Nephron (organoid): ENCODE results near the gene SECISBP2L.
A peak's percentile ranks its signal among the peaks of the same experiment; 100 is the strongest.

Source experiments
- H3K27ac Mint-ChIP-seq, 3 experiments: 2 replicates each; pipeline ENCODE4 v1.8.0; 2020; ENCODE audit warnings: mixed read lengths in 3 of 3, mild to moderate bottlenecking in 2 of 3, moderate library complexity in 1 of 3
- H3K27me3 Mint-ChIP-seq: 2 replicates; pipeline ENCODE4 v1.8.0; 2021; ENCODE audit warnings: low read depth, mild to moderate bottlenecking, moderate library complexity, mixed read lengths
- H3K36me3 Mint-ChIP-seq: 2 replicates; pipeline ENCODE4 v1.8.0; 2020; ENCODE audit warnings: low read depth, mixed read lengths
- H3K4me1 Mint-ChIP-seq: 2 replicates; pipeline ENCODE4 v1.8.0; 2020; ENCODE audit warnings: mixed read lengths
- H3K4me3 Mint-ChIP-seq, 3 experiments: 2 replicates each; pipeline ENCODE4 v1.8.0; 2020; ENCODE audit warnings: mild to moderate bottlenecking in 3 of 3, mixed read lengths in 3 of 3, moderate library complexity in 2 of 3
- H3K9me3 Mint-ChIP-seq: 2 replicates; pipeline ENCODE4 v1.8.0; 2020; ENCODE audit warnings: mixed read lengths
- CTCF ChIP-seq, 3 experiments: fragments of 200-600 bp; sonication (generic); IDR thresholded peaks; one replicate each; pipeline ENCODE4 v1.5.0; 2021; ENCODE audit warnings: antibody characterized with exemption in 3 of 3; ENCODE audit not compliant: unreplicated experiment in 3 of 3

SECISBP2L gene

DNA sequence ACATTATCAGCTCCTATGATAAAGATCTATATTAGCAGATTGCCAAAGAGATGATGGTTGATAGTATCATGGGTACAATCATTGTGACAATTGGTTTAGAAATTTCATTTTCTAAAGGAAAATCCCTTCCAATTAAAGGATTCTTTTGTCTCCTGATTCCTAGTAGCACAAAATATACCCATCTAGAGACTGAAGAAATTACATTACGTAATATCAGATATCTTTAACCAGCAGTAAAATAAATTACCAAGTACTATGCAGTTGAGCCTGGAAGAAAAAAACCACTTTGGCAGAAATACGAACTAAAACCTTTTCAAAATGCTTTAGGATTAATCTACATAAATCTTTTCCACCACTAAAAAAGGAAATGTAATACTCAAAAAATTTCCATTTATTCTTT, 46.9 kb downstream of the SECISBP2L start:
- no peaks in the 10 kb centered on the region for H3K27me3 Mint-ChIP-seq
- peaks cover 14% of the 10 kb centered on the region for H3K4me1 Mint-ChIP-seq
- no peak overlapping the region for H3K4me3 Mint-ChIP-seq
- no peak for TF ChIP-seq CTCF (IDR thresholded peaks at IDR 0.05; ENCODE audit: unreplicated experiment in 3 of 3)
- H3K27ac Mint-ChIP-seq: no peak overlapping the region
- peaks cover 80% of the 10 kb centered on the region for H3K36me3 Mint-ChIP-seq
- peaks cover 4% of the 10 kb centered on the region for H3K9me3 Mint-ChIP-seq

DNA sequence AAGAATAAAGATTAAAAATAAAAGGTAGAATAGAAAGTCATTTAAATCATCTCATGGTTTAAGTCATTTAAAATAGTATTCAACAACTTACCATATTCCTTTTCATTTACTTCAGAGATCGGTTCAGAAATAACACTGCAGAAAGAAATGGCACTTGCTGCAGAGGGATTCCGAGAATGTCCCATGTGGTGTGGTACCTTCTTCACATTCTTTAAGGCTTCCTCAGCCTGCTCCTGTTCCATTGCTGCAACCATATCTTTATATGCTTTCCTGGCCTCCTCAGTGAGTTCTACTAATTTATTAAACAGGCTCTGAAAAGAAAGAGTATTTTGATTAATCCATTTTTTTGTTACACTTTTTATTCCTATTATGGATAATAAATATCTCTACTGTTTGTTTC, 50.0 kb downstream of the SECISBP2L start:
- Mint-ChIP-seq H3K9me3 (no peaks in the 10 kb centered on the region), H3K4me1 (peaks cover 33% of the 10 kb centered on the region), H3K36me3 (peaks cover 75% of the 10 kb centered on the region), H3K27me3 (no peaks in the 10 kb centered on the region), H3K27ac (no peak overlapping the region), H3K4me3 (no peak overlapping the region)
- TF ChIP-seq CTCF (IDR thresholded peaks at IDR 0.05; ENCODE audit: unreplicated experiment in 3 of 3): no peak

- Mint-ChIP-seq H3K27ac (peak overlapping the region in 2 of 3 experiments; percentile 23 to 27), H3K9me3 (no peaks in the 10 kb centered on the region), H3K4me3 (no peak overlapping the region), H3K36me3 (peaks cover 64% of the 10 kb centered on the region), H3K4me1 (peaks cover 28% of the 10 kb centered on the region), H3K27me3 (no peaks in the 10 kb centered on the region)
- TF ChIP-seq CTCF (IDR thresholded peaks at IDR 0.05; ENCODE audit: unreplicated experiment in 3 of 3): no peak
Observed at GRCh38 chr15:48993380-48993779, 52.9 kb downstream of the SECISBP2L start.

GRCh38 chr15:48992545-48992944, 53.7 kb downstream of the SECISBP2L start:
- peak overlapping the region in 1 of 3 experiments; percentile 27 for H3K27ac Mint-ChIP-seq
- no peak for TF ChIP-seq CTCF (IDR thresholded peaks at IDR 0.05; ENCODE audit: unreplicated experiment in 3 of 3)
- no peaks in the 10 kb centered on the region for H3K27me3 Mint-ChIP-seq
- H3K4me1 Mint-ChIP-seq: peaks cover 28% of the 10 kb centered on the region
- H3K9me3 Mint-ChIP-seq: no peaks in the 10 kb centered on the region
- no peak overlapping the region for H3K4me3 Mint-ChIP-seq
- peaks cover 64% of the 10 kb centered on the region for H3K36me3 Mint-ChIP-seq

DNA sequence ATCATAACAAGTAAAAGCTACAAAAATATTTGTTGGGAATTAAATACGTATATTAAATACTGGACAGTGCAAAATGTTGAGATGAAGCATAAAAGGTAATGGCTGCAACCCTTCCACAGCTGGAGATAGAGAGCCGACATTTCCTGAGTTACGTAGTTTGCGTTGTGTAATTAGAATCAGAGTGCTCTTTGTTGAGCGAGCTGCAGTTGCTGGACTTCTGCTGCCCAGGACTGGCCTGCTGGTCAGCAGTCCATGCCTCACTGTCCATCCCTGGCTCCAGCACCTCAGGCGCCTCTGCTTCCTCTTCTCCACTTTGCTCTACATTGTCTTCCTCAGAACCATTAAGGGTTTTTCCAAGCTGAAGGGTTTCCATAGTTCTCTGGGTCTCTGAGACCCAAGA, 54.1 kb downstream of the SECISBP2L start:
- H3K4me3 Mint-ChIP-seq: no peak overlapping the region
- no peaks in the 10 kb centered on the region for H3K9me3 Mint-ChIP-seq
- H3K27ac Mint-ChIP-seq: no peak overlapping the region
- H3K4me1 Mint-ChIP-seq: peaks cover 28% of the 10 kb centered on the region
- peaks cover 60% of the 10 kb centered on the region for H3K36me3 Mint-ChIP-seq
- H3K27me3 Mint-ChIP-seq: no peaks in the 10 kb centered on the region
- TF ChIP-seq CTCF (IDR thresholded peaks at IDR 0.05; ENCODE audit: unreplicated experiment in 3 of 3): no peak

- Mint-ChIP-seq H3K4me1 (peaks cover 28% of the 10 kb centered on the region), H3K27me3 (no peaks in the 10 kb centered on the region), H3K36me3 (peaks cover 39% of the 10 kb centered on the region), H3K27ac (no peak overlapping the region), H3K4me3 (no peak overlapping the region), H3K9me3 (no peaks in the 10 kb centered on the region)
- TF ChIP-seq CTCF (IDR thresholded peaks at IDR 0.05; ENCODE audit: unreplicated experiment in 3 of 3): no peak
Observed at GRCh38 chr15:48989170-48989569, 57.1 kb downstream of the SECISBP2L start.
